Activated CD8-positive, alpha-beta memory T cell treated with anti-CD3 and anti-CD28 coated beads for 1 hour (primary cell): ENCODE data around the gene RANBP17.
"Not testable (repeated sequence)": the region's sequence is repeated elsewhere in the genome, so short reads cannot be mapped to it uniquely, and the experiment has no call there.

Experiments
- DNase-seq, 2 donors: peaks; one replicate each; pipeline ENCODE4 v3.0.0-alpha.2; 2020; ENCODE audit warnings: low read depth in 1 of 2; ENCODE audit errors: extremely low read depth in 1 of 2

RANBP17 gene

DNA sequence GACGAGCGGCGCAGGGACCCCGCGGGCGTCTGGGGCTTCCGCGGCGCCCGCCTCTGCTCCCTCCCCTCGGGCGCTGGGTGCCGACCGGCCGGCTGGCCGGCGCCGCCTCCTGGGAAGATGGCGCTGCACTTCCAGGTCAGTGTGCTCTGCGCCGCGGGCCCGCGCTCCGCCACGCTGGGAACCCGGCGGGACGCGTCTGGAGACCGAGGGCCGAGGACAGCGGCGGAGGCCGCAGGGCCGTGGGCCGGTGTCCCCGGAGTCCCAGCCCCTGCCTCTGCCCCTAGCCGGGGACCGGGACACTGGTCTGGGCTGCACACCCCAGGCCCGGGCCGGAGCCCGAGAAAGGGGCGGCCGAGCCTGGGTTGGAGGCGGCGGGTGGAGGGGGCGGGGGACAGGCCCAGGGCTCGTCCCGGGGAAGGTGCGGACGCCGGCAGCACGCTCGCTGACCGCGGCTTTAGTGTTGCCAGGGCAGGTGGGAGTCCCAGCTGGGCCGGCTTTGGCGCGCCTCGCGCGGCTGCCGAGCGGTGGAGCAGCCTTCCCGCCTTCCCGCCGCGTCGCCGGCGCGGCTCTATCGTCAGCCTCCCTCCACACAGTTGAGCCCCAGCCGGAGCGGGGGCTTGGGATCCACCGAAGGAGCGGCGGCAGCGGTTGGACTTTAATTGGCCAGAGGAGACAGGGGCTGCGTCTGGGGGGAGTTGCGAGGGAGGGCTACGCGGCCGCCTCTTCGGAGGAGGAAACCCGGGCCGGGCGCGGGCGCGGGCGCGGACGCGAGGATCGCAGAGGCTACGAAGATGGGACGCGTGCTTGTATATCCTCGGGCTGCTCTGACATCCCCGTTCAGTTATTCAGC lies at the start of gene RANBP17:
RANBP17 (plus strand) TSS at position 102 of the 850 bp plus-strand sequence.
- DNase-seq, result no peak

- no peak for DNase-seq
These were observed 48.6 kb upstream of the RANBP17 start for GRCh38 chr5:170813231-170813630.

- DNase-seq, result no peak
These were observed 44.6 kb upstream of the RANBP17 start for GRCh38 chr5:170817195-170817594.

GRCh38 chr5:170818232-170818631 lies 43.6 kb upstream of the RANBP17 start:
- no peak for DNase-seq

DNA sequence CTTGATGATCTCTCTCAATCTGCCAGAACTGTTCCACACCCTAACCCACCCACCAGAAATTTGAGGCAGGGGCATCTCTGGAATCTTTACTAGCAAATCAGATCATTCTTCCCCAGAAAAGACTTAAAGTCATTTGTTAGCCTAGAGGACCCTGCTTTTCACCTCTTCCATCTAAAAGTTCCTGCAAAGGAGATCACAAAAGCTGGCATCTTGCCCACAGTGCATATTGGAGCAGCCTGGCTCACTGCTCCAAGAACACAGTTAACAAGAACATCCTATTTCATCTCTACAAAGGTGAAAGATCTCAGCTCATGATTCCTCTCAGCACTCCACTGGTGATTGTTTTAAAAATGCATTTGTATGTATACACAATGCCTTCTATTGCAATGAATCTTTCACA lies 42.0 kb upstream of the RANBP17 start:
- no peak for DNase-seq

DNA sequence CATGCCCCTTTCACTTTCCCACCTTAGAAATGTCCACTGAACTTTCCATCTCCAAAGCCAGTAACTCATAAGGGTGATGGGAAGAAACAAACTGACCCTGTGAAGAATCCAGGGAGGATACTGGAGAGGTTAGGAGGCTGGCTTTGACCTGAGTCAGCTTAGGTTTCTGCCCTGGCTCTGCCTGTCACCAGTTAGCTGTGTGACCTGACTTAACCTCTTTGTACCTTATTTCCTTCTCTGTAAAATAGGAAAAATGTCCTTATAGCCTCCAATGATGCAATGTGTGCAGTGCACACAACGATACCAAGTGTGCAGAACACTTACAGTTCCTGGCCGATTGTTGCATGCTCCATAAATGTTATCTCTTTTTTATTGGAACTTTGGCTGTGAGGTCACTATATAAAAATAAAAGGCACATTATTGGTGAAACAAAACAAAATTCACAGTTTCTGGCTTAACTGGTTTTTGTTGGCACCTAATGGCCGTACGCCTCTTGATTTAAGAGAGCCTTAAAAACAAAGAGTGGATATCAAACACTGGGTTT lies 40.5 kb upstream of the RANBP17 start:
- DNase-seq, result no peak

DNA sequence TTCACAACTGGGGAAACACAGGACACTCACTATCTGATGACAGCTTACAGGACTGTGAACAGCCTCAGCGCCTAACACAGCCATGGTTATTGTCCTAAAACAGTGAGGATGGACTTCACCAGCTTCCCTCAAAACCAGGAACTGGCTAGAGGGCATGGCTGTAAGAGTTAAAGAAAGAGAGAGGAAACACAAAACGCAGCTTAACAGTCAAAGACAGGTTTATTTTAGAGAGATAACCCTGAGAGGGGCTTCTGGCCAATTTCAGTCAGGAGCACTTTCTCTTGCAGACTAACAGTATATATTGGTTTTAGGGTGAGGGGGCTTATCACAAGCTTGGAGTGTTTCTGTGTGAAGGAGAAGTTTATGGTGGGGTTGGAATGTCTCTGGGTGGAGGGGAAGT lies 35.7 kb upstream of the RANBP17 start:
- no peak for DNase-seq

DNA sequence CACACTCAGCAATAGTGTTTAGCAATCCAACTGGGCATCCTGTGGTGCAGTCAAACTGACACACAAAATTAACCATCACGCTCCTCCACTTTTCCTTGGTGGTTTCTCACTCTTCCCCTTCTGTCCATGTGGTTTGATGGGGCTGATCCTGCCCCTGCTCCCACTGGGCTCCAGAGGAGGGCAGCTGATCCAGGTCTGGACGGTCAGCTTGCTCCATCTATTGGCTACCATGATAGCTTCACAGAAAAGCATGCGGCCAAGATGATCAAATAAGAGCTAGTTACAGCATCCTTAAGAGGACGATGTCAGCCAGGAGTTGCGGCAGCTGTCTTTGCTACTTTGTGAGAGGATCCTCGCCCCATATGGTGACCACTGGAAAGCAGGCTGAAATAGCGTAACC lies 29.6 kb upstream of the RANBP17 start:
- no peak for DNase-seq

DNA sequence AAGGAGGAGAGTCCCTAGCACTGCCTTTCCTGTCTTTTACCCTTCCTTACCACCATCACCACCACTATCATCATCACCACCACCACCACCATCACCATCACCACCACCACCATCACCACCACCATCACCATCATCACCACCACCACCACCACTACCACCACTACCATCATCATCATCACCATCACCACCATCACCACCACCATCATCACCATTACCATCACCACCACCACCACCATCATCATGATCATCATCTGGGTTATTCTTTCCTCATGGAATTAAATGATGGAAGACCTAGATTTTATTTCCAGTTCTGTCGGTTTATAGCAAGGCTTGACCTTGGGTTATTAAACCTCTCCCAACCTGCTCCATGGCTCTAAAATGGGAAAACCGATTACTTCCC lies 27.8 kb upstream of the RANBP17 start:
- not testable (repeated sequence) for DNase-seq

DNA sequence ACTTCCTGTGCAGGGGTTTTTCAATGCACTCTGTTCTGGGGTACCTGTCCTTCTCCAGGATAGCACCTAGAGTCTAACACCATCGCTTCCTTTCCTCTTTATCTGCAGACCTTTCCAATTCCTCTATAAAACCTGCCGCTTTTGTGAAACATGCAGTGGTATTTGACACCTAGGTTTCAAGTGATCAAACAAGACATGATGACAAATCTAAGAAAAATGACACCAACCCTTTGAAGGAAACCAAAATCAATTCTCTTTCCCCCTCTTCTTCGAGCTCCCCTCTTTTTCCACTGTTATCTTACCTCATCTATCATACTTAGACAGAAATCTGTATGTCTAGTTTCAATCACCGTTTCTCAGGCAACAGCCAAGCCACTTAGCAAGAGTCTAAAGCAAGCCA lies 25.6 kb upstream of the RANBP17 start:
- no peak for DNase-seq

GRCh38 chr5:170843870-170844269 lies 17.9 kb upstream of the RANBP17 start:
- no peak for DNase-seq

DNA sequence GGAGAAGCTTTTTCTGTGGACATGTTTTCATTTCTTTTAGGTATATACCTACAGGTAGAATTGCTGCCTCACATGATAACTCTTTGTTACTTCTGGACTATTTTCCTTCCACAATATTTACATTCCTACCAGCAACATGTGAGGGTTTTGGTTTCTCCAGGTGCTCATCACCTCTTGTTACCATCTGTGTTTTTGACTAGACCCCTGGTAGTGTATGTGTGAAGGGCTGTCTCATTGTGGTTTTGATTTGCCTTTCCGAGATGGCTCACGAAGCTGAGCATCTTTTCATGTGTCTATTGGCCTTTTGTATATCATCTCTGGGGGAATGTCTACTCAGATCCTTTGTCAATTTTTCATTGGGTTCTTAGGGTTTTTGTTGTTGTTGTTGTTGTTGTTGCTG lies 17.2 kb upstream of the RANBP17 start:
- no peak for DNase-seq

DNA sequence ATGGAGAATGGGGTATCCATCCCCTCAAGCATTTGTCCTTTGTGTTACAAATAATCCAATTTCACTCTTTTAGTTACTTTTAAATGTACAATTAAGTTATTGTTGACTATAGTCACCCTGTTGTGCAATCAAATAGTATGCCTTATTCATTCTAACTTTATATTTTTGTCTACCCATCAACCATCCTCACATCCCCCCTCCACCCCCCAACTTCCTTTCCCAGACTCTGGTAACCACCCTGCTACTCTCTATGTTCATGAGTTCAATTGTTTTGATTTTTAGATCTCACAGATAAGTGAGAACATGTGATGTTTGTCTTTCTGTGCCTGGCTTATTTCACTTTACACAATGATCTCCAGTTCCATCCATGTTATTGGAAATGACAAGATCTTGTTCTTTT lies 15.4 kb upstream of the RANBP17 start:
- no peak for DNase-seq

GRCh38 chr5:170846846-170847245 lies 15.0 kb upstream of the RANBP17 start:
- DNase-seq, result no peak

DNA sequence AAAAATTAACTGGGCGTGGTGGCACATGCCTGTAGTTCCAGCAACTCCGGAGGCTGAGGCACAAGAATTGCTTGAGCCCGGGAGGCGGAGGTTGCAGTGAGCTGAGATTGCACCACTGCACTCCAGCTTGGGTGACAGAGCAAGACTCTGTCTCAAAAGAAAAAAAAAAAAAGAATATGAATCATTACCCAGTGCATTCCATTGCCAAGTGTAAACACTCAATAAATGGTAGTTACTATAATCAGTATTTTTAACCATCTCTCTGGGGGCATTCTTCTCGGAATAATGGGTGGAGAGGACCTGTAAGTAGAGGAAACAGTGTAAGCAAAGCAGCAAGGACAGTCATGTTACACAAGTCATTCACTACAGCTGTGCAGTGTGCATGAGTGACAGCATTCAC lies 13.8 kb upstream of the RANBP17 start:
- no peak for DNase-seq

DNA sequence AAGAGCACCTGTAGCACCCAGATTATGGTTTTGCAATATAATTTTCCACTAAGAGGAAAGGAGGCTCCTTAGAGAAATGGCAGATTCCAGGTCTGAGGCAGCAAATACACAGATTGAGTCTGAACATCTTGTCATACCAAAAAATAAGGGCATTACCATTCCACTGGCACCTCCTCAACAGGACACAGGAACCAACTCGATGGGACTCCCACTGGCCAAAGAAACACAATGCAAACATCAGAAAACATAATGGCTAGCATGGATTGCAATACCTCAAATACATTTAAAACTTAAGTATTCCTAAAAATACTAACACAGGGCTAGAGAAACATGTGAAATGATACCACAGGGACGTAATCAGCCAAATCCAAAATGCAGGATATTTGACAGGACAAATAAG lies 12.4 kb upstream of the RANBP17 start:
- DNase-seq, result no peak

GRCh38 chr5:170854566-170854965 lies 7.3 kb upstream of the RANBP17 start:
- DNase-seq, result no peak

- no peak for DNase-seq
These were observed 4.8 kb upstream of the RANBP17 start for GRCh38 chr5:170857066-170857465.

DNA sequence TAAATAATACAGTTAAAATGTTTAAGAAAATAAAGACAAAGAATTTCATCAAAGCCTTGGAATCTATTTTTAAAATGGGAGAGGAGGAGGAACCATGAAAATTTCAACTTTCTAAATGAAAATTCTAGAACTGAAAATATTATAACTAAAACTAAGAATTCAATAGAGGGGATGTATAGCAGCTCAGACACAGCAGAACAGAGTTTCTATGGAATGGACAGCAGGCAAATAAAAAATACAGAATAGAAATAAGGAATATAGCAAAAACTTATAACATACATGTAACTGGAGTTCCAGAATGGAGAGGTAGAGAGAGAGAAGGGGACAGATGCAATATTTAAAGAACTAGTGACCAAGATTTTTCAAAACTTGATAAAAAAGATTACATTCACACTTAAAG lies 1.4 kb upstream of the RANBP17 start:
- DNase-seq, result no peak

- DNase-seq, result no peak
These were observed 776 bp upstream of the RANBP17 start for GRCh38 chr5:170860818-170861666.

- no peak for DNase-seq
These were observed 226 bp upstream of the RANBP17 start for GRCh38 chr5:170861667-170861916.

- DNase-seq, result no peak
These were observed 1.8 kb downstream of the RANBP17 start for GRCh38 chr5:170863646-170864045.
